ENCODE results near the gene ZNF256.
A peak's percentile ranks its signal among the peaks of the same experiment; 100 is the strongest.

ZNF256 gene

DNA sequence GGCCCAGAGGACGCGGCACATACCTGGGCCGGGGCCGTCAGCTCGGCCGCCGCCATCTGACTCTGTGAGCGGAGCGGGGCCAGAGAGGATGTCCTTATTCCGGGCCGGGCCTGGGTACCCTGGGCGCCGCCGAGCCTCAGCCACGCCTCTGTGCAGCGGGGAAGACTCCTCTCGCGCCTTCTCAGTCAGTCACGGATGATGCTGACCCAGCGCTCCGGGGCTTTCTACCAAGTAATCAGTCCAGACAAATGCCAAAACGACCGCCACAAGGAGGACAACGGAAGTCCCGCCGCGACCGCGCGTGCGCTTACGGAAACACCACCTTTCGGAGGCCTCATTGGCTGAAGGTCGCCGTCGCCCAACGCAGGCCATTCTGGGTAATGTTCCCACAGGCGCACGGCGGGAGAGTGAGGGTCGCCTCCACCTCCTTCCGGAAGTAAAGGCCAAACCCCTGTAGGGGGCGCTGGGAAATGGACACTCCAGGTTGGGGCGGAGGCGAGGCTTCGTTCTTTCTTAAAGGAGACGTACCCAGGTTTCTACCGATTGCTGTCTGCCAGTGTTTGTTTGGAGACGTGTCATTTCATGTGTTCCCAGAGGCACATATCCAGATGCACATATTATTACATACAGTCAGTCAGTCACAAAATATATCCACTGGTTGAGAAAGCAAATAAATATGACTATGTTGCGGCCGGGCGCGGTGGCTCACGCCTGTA is at the start of gene ZNF256:
TSS of gene ZNF256 (minus strand) at position 288 of the 716 bp plus-strand sequence. CDS start at position 56, 232 bp downstream.
- peaks cover 8% of the 10 kb centered on the region for H3K36me3 ChIP-seq (replicated peaks)
- TF ChIP-seq, protein P1, sequence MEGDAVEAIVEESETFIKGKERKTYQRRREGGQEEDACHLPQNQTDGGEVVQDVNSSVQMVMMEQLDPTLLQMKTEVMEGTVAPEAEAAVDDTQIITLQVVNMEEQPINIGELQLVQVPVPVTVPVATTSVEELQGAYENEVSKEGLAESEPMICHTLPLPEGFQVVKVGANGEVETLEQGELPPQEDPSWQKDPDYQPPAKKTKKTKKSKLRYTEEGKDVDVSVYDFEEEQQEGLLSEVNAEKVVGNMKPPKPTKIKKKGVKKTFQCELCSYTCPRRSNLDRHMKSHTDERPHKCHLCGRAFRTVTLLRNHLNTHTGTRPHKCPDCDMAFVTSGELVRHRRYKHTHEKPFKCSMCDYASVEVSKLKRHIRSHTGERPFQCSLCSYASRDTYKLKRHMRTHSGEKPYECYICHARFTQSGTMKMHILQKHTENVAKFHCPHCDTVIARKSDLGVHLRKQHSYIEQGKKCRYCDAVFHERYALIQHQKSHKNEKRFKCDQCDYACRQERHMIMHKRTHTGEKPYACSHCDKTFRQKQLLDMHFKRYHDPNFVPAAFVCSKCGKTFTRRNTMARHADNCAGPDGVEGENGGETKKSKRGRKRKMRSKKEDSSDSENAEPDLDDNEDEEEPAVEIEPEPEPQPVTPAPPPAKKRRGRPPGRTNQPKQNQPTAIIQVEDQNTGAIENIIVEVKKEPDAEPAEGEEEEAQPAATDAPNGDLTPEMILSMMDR (IDR thresholded peaks at IDR 0.05; ENCODE audit: low read depth, low read length, missing control alignments), result peak; percentile 73
- peak within 1 kb of the TSS; percentile 86 for H3K4me3 ChIP-seq (ENCODE audit: low read depth, low read length)
- H3K27me3 ChIP-seq (replicated peaks), result no peaks in the 10 kb centered on the region
- H3K27ac ChIP-seq, result peak within 1 kb of the TSS; percentile 37
- in situ Hi-C loops (cut with HindIII; ENCODE audit: low pct_ligation_motif_present, low sequenced_read_pairs), result no loop called here
- DNase-seq, result peak; percentile 95

DNA sequence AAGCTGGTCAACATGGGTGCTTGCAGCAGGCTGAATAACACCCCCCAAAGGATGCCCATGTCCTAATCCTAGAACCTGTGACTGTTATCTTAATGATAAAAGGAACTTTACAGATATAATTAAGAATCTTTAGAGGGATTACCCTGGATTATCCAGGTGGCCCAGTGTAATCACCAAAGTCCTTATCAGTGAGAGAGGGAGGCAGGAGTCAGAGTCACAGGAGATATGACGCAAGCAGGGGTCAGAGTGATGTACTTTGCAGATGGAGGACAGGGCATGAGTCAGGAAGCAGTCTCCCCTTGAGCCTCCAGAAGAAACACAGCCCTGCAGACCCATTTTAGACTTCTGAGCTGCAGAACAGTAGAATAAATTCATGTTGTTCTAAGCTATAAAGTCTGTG is 45.3 kb upstream of the ZNF256 start:
- Histone ChIP-seq H3K36me3 (replicated peaks) (peaks cover 26% of the 10 kb centered on the region), H3K27me3 (replicated peaks) (no peaks in the 10 kb centered on the region), H3K27ac (no peak overlapping the region), H3K4me3 (ENCODE audit: low read depth, low read length) (no peak overlapping the region)
- DNase-seq, result no peak
- TF ChIP-seq, protein P1 (IDR thresholded peaks at IDR 0.05; ENCODE audit: low read depth, low read length, missing control alignments), result no peak
- in situ Hi-C loops (cut with HindIII; ENCODE audit: low pct_ligation_motif_present, low sequenced_read_pairs), result no loop called here

DNA sequence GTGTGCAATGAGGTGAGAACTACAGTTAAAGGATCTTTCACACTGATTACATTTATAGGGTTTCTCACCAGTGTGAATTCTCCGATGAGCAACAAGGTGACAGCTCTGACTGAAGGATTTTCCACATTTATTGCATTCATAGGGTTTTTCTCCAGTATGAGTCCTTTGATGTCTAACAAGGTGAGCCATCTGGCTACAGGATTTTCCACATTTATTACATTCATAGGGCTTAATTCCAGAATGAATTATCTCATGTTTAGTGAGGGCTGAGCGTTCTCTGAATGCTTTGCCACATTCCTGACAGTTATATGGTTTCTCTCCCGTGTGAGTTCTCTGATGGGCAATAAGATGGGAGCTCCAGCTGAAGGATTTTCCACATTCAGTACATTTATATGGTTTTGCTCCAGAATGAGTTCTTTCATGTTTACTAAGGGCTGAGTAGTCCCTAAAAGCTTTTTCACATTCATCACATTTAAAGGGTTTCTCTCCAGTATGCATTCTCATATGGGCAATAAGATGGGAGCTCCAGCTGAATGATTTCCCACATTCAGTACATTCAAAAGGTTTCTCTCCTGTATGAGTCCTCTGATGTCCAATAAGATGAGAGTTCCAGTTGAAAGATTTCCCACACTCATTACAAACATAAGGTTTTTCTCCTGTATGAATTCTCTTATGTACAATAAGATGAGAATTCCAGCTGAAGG is 31.2 kb upstream of the ZNF256 start:
- no peak for DNase-seq
- in situ Hi-C loops (cut with HindIII; ENCODE audit: low pct_ligation_motif_present, low sequenced_read_pairs), result no loop called here
- no peak overlapping the region for H3K4me3 ChIP-seq (ENCODE audit: low read depth, low read length)
- H3K27ac ChIP-seq, result no peak overlapping the region
- TF ChIP-seq, protein P1 (IDR thresholded peaks at IDR 0.05; ENCODE audit: low read depth, low read length, missing control alignments), result no peak
- H3K27me3 ChIP-seq (replicated peaks), result no peaks in the 10 kb centered on the region
- H3K36me3 ChIP-seq (replicated peaks), result peaks cover 53% of the 10 kb centered on the region

DNA sequence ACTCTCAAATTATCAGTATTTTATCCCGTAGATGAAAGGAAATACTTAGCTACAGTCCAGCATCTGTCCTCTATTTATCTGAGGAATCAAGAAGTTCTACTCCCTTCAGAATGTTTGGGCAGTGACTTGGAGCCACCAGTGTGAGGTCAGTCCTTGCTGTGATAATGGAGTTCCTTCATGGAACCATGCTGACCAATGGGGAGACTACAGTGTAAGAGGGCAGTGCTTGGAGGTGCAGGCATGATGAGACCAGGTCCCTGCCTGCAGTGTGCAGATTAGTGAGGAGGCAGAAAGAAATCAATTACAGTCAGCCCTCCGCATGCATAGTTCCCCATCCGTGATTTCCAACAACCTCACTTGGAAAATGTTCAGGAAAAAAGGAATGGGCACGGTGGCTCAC is 26.9 kb upstream of the ZNF256 start, which contains the start of gene C19orf18:
TSS of gene C19orf18 (minus strand) at position 101 of the 400 bp plus-strand sequence. CDS start 102 bp downstream, outside the sequence.
- DNase-seq, result no peak
- H3K4me3 ChIP-seq (ENCODE audit: low read depth, low read length), result no peak within 1 kb of the TSS
- TF ChIP-seq, protein P1 (IDR thresholded peaks at IDR 0.05; ENCODE audit: low read depth, low read length, missing control alignments), result no peak
- peaks cover 13% of the 10 kb centered on the region for H3K36me3 ChIP-seq (replicated peaks)
- in situ Hi-C loops (cut with HindIII; ENCODE audit: low pct_ligation_motif_present, low sequenced_read_pairs), result no loop called here
- H3K27ac ChIP-seq, result no peak within 1 kb of the TSS
- no peaks in the 10 kb centered on the region for H3K27me3 ChIP-seq (replicated peaks)

DNA sequence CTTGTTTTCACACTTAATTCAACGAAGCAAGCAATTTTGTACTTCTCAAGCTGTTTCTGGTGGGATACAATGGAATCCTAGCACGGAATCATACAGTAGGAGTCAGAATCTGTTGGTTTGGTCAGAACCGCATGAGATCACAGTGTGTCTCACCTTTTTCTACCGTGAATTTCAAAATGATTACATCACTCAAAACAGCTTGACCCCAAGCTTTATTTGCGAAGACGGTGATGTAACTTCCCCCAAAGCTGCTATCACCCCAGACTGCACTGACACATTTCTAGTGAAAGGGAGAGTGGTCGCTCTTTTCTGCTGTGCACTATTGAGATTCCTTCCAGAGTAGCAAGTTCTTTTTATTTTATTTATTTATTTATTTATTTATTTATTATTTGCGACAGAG is 17.3 kb upstream of the ZNF256 start:
- Histone ChIP-seq H3K36me3 (replicated peaks) (no peaks in the 10 kb centered on the region), H3K27me3 (replicated peaks) (no peaks in the 10 kb centered on the region), H3K27ac (no peak overlapping the region), H3K4me3 (ENCODE audit: low read depth, low read length) (no peak overlapping the region)
- TF ChIP-seq, protein P1 (IDR thresholded peaks at IDR 0.05; ENCODE audit: low read depth, low read length, missing control alignments), result no peak
- in situ Hi-C loops (cut with HindIII; ENCODE audit: low pct_ligation_motif_present, low sequenced_read_pairs), result no loop called here
- DNase-seq, result no peak
